Activated CD4-positive, alpha-beta memory T cell treated with anti-CD3 and anti-CD28 coated beads, Interleukin-2, amount 10 ng/mL, durations not matched to agents 7 days and 5 days (primary cell): Measurements from ENCODE around the gene SMYD1. TPM values are rescaled to one million over a fixed set of nuclear protein-coding genes. Genes with fewer than 3 reads are reported as not detected.

Source experiments
- CTCF ChIA-PET: fragments of 350-600 bp; sonication (Branson Sonifier 250); formaldehyde crosslinking; loops from one replicate; lab custom pipeline; 2021; ENCODE audit warnings: antibody characterized with exemption, inconsistent platforms; lab: Charles Lee
- POLR2A ChIA-PET: fragments of 350-600 bp; sonication (Branson Sonifier 250); formaldehyde crosslinking; loops from one replicate; lab custom pipeline; 2021; ENCODE audit warnings: antibody characterized with exemption; lab: Charles Lee
- DNase-seq: peaks from one replicate; pipeline ENCODE4 v3.0.0-alpha.2; 2020
- H3K27ac Mint-ChIP-seq: one replicate; pipeline ENCODE4 v1.8.0; 2021; ENCODE audit warnings: mild to moderate bottlenecking, mixed read lengths
- H3K27me3 Mint-ChIP-seq: one replicate; pipeline ENCODE4 v1.8.0; 2021; ENCODE audit warnings: mixed read lengths
- H3K36me3 Mint-ChIP-seq: one replicate; pipeline ENCODE4 v1.8.0; 2021; ENCODE audit warnings: low read depth, mixed read lengths
- H3K4me1 Mint-ChIP-seq: one replicate; pipeline ENCODE4 v1.8.0; 2021; ENCODE audit warnings: mixed read lengths
- H3K4me3 Mint-ChIP-seq: one replicate; pipeline ENCODE4 v1.8.0; 2021; ENCODE audit warnings: mild to moderate bottlenecking, mixed read lengths
- H3K9me3 Mint-ChIP-seq: one replicate; pipeline ENCODE4 v1.8.0; 2021; ENCODE audit warnings: mixed read lengths
- total RNA-seq, 2 experiments: library from RNA; stranded (reverse); gene quantifications; one replicate each; pipeline ENCODE4 v1.2.3, GENCODE V29; 2021

Gene SMYD1
- total RNA-seq, 2 experiments from 2014 or later = not detected

- Mint-ChIP-seq H3K27ac (no peak overlapping the region), H3K4me3 (no peak overlapping the region), H3K9me3 (no peaks in the 10 kb centered on the region), H3K4me1 (no peaks in the 10 kb centered on the region), H3K36me3 (no peaks in the 10 kb centered on the region), H3K27me3 (peaks cover 10% of the 10 kb centered on the region)
- ChIA-PET CTCF (no interaction called here), POLR2A (no interaction called here)
- no peak for DNase-seq
Observed at GRCh38 chr2:88121678-88122077, 54.1 kb downstream of the SMYD1 start.

DNA sequence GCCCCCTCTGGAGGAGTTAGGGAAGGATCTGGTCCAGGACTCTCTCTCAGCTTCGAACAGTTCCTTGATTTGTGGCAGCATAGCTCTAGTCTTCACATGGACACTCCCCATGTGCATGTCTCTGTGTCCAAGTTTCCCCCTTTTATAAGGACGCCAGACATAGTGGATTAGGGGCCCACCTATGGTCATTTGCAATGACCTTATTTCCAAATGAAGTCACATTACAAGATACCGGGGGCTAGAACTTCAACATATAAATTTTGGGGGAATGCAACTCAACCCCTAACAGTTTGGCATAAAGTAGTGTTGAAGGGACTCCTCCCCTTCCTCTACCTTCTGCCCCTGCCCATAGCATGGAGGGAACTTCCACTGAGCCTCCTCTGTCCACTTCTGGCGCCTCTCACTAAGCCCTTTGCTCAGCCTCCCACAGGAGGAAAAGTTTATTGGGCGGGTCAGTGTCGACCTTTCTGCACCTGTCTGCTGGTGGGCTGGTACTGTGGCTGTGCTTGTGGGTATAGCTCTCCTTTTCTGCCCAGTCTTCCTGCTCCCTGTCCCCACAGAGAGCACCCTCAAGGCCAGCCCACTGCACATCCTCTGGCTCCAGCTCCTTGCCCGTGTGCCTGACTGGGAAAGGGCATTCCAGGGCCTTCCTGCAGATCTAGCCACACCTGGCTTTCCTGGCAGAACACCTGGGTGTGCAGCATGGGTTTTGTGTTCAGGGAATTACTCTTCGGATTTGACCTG, 54.7 kb downstream of the SMYD1 start:
- no peaks in the 10 kb centered on the region for H3K36me3 Mint-ChIP-seq
- no peak for DNase-seq
- ChIA-PET POLR2A (no interaction called here), CTCF (no interaction called here)
- H3K4me3 Mint-ChIP-seq = no peak overlapping the region
- H3K27me3 Mint-ChIP-seq = peaks cover 8% of the 10 kb centered on the region
- H3K9me3 Mint-ChIP-seq = no peaks in the 10 kb centered on the region
- H3K27ac Mint-ChIP-seq = no peak overlapping the region
- no peaks in the 10 kb centered on the region for H3K4me1 Mint-ChIP-seq

- Mint-ChIP-seq H3K4me3 (no peak overlapping the region), H3K27ac (no peak overlapping the region), H3K9me3 (no peaks in the 10 kb centered on the region), H3K36me3 (no peaks in the 10 kb centered on the region), H3K4me1 (no peaks in the 10 kb centered on the region), H3K27me3 (peaks cover 8% of the 10 kb centered on the region)
- CTCF ChIA-PET = no interaction called here
- POLR2A ChIA-PET = no interaction called here
- DNase-seq = no peak
Observed at GRCh38 chr2:88123164-88123974, 55.7 kb downstream of the SMYD1 start.

- Mint-ChIP-seq H3K36me3 (no peaks in the 10 kb centered on the region), H3K9me3 (no peaks in the 10 kb centered on the region), H3K4me1 (no peaks in the 10 kb centered on the region), H3K27me3 (peaks cover 6% of the 10 kb centered on the region), H3K27ac (no peak overlapping the region), H3K4me3 (no peak overlapping the region)
- DNase-seq = no peak
- POLR2A ChIA-PET = no interaction called here
- CTCF ChIA-PET = no interaction called here
Observed at GRCh38 chr2:88123975-88124917, 56.6 kb downstream of the SMYD1 start.

- H3K27me3 Mint-ChIP-seq = peaks cover 6% of the 10 kb centered on the region
- no peaks in the 10 kb centered on the region for H3K9me3 Mint-ChIP-seq
- CTCF ChIA-PET = no interaction called here
- H3K4me3 Mint-ChIP-seq = no peak overlapping the region
- H3K4me1 Mint-ChIP-seq = no peaks in the 10 kb centered on the region
- no peaks in the 10 kb centered on the region for H3K36me3 Mint-ChIP-seq
- POLR2A ChIA-PET = no interaction called here
- no peak for DNase-seq
- H3K27ac Mint-ChIP-seq = no peak overlapping the region
Observed at GRCh38 chr2:88125344-88125923, 57.8 kb downstream of the SMYD1 start.

GRCh38 chr2:88125924-88126771, 58.5 kb downstream of the SMYD1 start:
- CTCF ChIA-PET = no interaction called here
- Mint-ChIP-seq H3K4me1 (no peaks in the 10 kb centered on the region), H3K9me3 (no peaks in the 10 kb centered on the region), H3K27ac (no peak overlapping the region), H3K4me3 (no peak overlapping the region), H3K27me3 (peaks cover 6% of the 10 kb centered on the region), H3K36me3 (no peaks in the 10 kb centered on the region)
- no peak for DNase-seq
- POLR2A ChIA-PET = no interaction called here

GRCh38 chr2:88126772-88127637, 59.4 kb downstream of the SMYD1 start:
- ChIA-PET CTCF (no interaction called here), POLR2A (no interaction called here)
- Mint-ChIP-seq H3K27ac (no peak overlapping the region), H3K4me3 (no peak overlapping the region), H3K27me3 (peaks cover 2% of the 10 kb centered on the region), H3K9me3 (no peaks in the 10 kb centered on the region), H3K36me3 (no peaks in the 10 kb centered on the region), H3K4me1 (no peaks in the 10 kb centered on the region)
- DNase-seq = no peak

- no peak for DNase-seq
- Mint-ChIP-seq H3K4me1 (no peaks in the 10 kb centered on the region), H3K4me3 (no peak overlapping the region), H3K27ac (no peak overlapping the region), H3K36me3 (no peaks in the 10 kb centered on the region), H3K9me3 (no peaks in the 10 kb centered on the region), H3K27me3 (peaks cover 2% of the 10 kb centered on the region)
- CTCF ChIA-PET = no interaction called here
- POLR2A ChIA-PET = no interaction called here
Observed at GRCh38 chr2:88127638-88127887, 59.9 kb downstream of the SMYD1 start.

DNA sequence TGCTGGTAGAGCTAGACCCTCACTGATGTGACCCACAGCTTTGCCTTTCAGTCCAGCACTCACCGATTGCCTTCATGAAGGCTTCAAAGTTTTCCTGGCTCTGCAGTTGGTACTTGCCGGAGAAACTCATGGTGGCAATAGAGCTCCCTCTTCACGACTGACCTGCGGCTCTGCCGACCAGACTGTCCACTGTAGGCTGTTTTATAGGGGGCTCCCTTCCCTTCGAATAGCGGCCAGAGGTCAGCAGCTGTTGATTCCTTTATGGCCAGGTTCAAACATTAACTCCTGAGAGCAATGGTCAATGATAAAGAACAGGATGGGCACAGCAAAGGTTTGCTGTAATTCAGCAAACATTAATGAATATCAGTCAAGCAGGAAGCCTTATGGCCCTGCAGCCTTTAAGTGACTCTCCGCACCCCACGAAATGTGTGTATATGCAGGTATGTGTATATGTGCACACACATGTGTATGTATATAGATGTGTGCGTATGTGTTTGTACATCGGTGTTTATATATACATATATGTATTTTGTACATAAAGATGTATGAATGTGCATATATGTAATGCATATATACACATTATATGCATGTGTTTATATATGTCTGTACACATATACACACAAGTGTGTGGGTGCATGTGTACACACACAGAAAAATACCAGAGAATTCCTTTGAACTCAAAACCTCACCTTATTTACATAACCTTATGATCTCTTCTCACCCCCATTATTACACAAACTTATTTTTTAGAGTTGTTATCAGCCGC, 60.4 kb downstream of the SMYD1 start, which contains the start of gene FABP1:
TSS of gene FABP1 (minus strand) at position 175 of the 766 bp plus-strand sequence. CDS start at position 130, 45 bp downstream.
- DNase-seq = no peak
- POLR2A ChIA-PET = no interaction called here
- Mint-ChIP-seq H3K36me3 (no peaks in the 10 kb centered on the region), H3K27ac (no peak within 1 kb of the TSS), H3K4me3 (no peak within 1 kb of the TSS), H3K27me3 (peaks cover 2% of the 10 kb centered on the region), H3K9me3 (no peaks in the 10 kb centered on the region), H3K4me1 (no peaks in the 10 kb centered on the region)
- CTCF ChIA-PET = no interaction called here

DNA sequence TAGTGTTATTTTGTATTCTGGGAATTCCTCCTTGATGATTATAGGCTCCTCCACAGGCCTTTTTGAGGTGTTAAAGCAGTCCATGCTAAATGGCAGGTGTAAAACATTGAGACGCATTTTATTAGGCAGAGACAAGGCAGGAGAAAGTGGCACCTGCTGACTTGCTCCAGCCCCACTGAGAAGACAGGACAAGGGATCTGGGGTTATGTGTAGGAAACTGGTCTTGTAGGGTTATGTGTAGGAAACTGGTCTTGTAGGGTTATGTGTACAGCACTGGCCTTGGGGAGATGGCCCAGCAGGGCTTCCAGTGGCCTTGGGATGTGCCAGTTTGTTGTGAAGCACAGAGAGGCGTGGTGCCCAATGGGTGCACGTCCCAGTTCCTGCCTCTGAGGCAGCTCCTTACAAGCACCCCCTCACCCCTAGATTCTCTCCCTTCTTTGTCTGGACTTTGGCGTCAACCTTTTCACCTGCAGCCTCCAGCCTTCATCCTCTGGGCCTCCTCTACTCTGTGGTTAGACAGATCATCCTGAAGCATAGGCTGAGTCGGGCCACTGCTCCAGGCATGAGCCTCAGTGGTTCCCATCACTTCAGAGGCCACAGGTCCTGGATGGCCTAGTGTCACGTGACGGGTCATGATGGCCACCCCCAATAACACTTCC, 61.2 kb downstream of the SMYD1 start:
- Mint-ChIP-seq H3K4me3 (no peak overlapping the region), H3K27me3 (peaks cover 2% of the 10 kb centered on the region), H3K27ac (no peak overlapping the region), H3K36me3 (no peaks in the 10 kb centered on the region), H3K4me1 (no peaks in the 10 kb centered on the region), H3K9me3 (no peaks in the 10 kb centered on the region)
- DNase-seq = no peak
- CTCF ChIA-PET = no interaction called here
- POLR2A ChIA-PET = no interaction called here
